ENCODE measurements around the gene SMIM26.

The SMIM26 gene

GRCh38 chr20:18587665-18588573, 20.7 kb downstream of the SMIM26 start, which contains the start of gene DTD1:
Gene DTD1, plus strand, starts transcription at chr20:18588054. Its CDS starts 19 bp downstream, at chr20:18588073.
- no peak for DNase-seq

- no peak for DNase-seq
Observed at GRCh38 chr20:18588574-18588933, 21.3 kb downstream of the SMIM26 start.

DNA sequence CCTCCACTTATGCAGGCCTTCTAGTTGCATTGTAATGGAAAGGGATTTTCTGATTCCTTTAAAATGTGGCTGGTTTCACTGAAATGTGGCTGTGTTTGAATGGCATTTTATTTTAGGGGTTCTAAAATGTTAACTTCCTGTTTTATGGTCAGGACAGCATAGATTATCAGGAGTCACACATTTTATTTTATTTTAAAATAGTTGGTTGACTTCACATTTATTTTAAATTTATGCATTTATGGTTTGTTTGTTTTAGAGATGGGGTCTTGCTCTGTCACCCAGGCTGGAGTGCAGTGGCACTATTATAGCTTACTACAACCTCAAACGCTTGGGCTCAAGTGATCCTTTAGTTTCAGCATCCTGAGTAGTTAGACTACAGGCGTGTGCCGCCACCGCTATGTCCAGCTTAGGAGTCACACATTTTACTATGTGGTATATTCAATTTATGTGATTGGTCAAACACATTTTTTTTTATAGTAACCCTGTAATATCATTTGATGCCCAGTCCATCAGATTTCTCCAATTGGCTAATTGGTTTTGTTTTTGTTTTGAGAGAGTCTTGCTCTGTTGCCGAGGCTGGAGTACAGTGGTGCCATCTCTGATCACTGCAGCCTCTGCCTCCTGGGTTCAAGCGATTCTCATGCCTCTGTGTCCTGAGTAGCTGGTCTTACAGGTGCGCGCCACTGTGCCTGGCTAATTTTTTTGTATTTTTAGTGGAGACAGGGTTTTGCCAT, 22.9 kb downstream of the SMIM26 start:
- no peak for DNase-seq

GRCh38 chr20:18596270-18596669, 29.0 kb downstream of the SMIM26 start:
- DNase-seq, result no peak

GRCh38 chr20:18609741-18610140, 42.5 kb downstream of the SMIM26 start:
- DNase-seq, result no peak

- DNase-seq, result no peak
Observed at GRCh38 chr20:18611492-18611891, 44.3 kb downstream of the SMIM26 start.

DNA sequence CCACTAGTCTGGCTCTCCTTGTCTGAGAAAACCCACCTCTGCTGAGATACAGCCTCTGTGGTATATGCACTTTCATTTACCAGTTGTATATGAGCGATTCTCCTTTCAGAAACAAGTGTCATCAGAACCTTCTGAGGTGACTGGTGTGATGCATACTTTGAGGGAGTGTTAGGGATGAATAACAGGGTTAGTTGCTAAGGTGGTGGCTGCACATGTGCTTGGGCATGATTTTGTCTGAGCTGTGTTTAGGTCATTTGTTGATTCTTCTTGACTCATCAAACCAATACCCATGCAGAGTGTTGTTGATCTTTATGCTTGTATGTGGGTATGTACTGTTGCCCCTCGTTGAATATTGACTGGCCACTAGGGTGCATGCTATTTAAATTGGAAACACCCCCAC, 46.3 kb downstream of the SMIM26 start:
- DNase-seq, result no peak

DNA sequence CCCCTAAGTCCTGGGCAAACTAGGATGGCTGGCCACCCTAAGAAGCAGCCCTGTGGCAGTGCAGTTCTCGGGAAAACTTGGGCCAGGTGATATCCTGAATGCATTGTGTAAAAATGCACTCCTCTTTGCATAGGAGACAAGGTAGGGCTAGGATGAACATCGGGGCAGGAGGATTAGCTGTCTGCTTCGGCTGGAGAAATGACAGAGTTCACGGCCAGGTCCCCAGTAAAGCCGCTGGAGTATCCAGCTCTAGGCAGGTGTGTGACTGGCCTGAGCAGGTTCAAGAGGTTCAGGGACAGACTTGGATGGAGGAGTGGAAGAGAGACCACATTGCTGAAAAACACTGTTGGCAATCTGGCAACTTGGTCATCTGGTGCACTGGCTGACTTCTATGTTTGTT, 47.0 kb downstream of the SMIM26 start:
- DNase-seq, result no peak

DNA sequence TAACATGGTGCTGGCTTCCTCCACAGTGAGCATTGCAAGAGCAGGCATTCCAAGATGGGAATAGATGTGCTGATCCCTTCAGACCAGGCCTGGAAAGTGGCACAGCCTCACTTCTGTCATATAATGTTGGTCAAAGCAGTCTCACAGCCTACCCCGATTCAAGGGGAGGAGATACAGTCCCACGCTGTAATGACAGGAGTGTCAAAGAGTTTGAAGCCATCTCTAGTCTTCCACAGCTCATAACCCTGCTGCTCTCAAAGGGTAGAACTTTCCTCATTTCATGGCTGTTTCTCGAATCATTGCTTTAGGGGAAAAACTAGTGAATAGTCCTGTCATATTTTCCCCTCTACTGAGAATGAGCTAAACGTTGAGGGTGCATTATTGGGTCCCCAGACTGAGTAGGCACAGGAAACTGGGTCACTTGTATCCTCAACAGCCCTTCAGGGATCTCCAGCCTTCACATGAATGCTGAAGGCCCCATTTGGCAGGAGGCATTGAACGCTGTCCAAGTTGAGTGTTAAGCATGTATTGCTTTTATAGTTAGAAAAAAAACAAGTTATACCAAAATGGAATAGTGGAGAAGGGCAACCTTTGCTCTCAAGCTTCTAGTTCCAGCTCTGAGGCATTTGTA, 47.9 kb downstream of the SMIM26 start:
- DNase-seq, result no peak
